Stimulated activated CD8-positive, alpha-beta memory T cell treated with anti-CD3 and anti-CD28 coated beads, Interleukin-12 subunit alpha, Interleukin-12 subunit beta, amount 100 ng/mL, for 24 hours (primary cell): ENCODE measurements around the gene FGFRL1.

Experiments
- DNase-seq: peaks from one replicate; pipeline ENCODE4 v3.0.0-alpha.2; 2020; ENCODE audit errors: extremely low read depth

FGFRL1 gene

GRCh38 chr4:1006856-1007255 lies 4.6 kb upstream of the FGFRL1 start:
- no peak for DNase-seq

GRCh38 chr4:1008840-1009541 lies 2.4 kb upstream of the FGFRL1 start:
- DNase-seq: no peak

- peak; percentile 55 for DNase-seq
Measured at GRCh38 chr4:1009542-1010394, 1.7 kb upstream of the FGFRL1 start.

- DNase-seq: no peak
Measured at GRCh38 chr4:1010395-1011021, 918 bp upstream of the FGFRL1 start.

- DNase-seq: no peak
Measured at GRCh38 chr4:1011666-1012033, 224 bp downstream of the FGFRL1 start.

- DNase-seq: no peak
Measured at GRCh38 chr4:1012034-1012739, 761 bp downstream of the FGFRL1 start.

- DNase-seq: no peak
Measured at GRCh38 chr4:1013225-1014073, 2.0 kb downstream of the FGFRL1 start.

- DNase-seq: no peak
Measured at GRCh38 chr4:1014291-1015167, 3.1 kb downstream of the FGFRL1 start.

GRCh38 chr4:1015179-1015578 lies 3.8 kb downstream of the FGFRL1 start:
- no peak for DNase-seq

- no peak for DNase-seq
Measured at GRCh38 chr4:1015746-1016145, 4.3 kb downstream of the FGFRL1 start.

- no peak for DNase-seq
Measured at GRCh38 chr4:1017211-1017610, 5.8 kb downstream of the FGFRL1 start.

GRCh38 chr4:1017706-1018105 lies 6.3 kb downstream of the FGFRL1 start:
- DNase-seq: no peak

GRCh38 chr4:1018147-1019020 lies 7.0 kb downstream of the FGFRL1 start:
- DNase-seq: no peak

- DNase-seq: no peak
Measured at GRCh38 chr4:1019320-1019719, 7.9 kb downstream of the FGFRL1 start.

GRCh38 chr4:1019729-1020470 lies 8.5 kb downstream of the FGFRL1 start:
- DNase-seq: no peak

GRCh38 chr4:1021386-1022050 lies 10.1 kb downstream of the FGFRL1 start:
- DNase-seq: no peak

GRCh38 chr4:1022051-1022738 lies 10.8 kb downstream of the FGFRL1 start:
- no peak for DNase-seq

GRCh38 chr4:1022739-1023066 lies 11.3 kb downstream of the FGFRL1 start:
- no peak for DNase-seq
